Measurements from ENCODE around the gene TGFA. TPM values are rescaled to one million over a fixed set of nuclear protein-coding genes. Genes with fewer than 3 reads are reported as not detected.

Gene TGFA
- total and polyA plus RNA-seq, 11 donors: 0.50 to 4.9 (median 1.0) TPM

DNA sequence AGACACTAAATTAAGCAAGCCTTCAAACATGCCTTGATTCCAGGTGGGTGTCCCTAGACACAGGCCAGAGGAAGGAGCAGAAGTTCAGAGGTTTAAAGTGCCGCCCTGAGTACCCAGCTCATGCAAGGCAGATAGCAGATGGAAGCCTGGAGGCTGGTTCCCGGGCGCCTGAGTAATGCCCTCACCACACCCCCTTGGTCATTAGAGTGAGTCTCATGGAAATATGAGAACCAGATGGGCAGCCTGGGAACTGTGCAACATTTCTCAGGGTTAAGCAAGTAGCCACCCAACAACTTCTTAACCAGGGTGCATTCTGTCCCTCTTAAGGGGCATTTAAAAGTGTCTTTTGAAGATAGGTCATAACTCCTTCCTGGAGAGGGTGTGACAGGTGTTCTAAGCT is 44.1 kb downstream of the TGFA start:
- intact Hi-C loops (cut with DNase I): no loop called here
- H3K4me3 ChIP-seq: no peak overlapping the region
- H3K9me3 ChIP-seq: no peaks in the 10 kb centered on the region
- no peak for DNase-seq
- no peak for ATAC-seq
- TF ChIP-seq, protein P1, sequence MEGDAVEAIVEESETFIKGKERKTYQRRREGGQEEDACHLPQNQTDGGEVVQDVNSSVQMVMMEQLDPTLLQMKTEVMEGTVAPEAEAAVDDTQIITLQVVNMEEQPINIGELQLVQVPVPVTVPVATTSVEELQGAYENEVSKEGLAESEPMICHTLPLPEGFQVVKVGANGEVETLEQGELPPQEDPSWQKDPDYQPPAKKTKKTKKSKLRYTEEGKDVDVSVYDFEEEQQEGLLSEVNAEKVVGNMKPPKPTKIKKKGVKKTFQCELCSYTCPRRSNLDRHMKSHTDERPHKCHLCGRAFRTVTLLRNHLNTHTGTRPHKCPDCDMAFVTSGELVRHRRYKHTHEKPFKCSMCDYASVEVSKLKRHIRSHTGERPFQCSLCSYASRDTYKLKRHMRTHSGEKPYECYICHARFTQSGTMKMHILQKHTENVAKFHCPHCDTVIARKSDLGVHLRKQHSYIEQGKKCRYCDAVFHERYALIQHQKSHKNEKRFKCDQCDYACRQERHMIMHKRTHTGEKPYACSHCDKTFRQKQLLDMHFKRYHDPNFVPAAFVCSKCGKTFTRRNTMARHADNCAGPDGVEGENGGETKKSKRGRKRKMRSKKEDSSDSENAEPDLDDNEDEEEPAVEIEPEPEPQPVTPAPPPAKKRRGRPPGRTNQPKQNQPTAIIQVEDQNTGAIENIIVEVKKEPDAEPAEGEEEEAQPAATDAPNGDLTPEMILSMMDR (IDR thresholded peaks at IDR 0.05): no peak
- TF ChIP-seq POLR2A (IDR thresholded peaks at IDR 0.05): no peak
- 58 to 83% (median 74%) methylated on average over 3 of the region's 3 CpGs for WGBS, 4 donors
- H3K27me3 ChIP-seq: no peaks in the 10 kb centered on the region
- H3K36me3 ChIP-seq: no peaks in the 10 kb centered on the region
- H3K4me1 ChIP-seq: peaks cover 0 to 12% (median 0%) of the 10 kb centered on the region in 12 donors
- no peak overlapping the region for H3K27ac ChIP-seq

DNA sequence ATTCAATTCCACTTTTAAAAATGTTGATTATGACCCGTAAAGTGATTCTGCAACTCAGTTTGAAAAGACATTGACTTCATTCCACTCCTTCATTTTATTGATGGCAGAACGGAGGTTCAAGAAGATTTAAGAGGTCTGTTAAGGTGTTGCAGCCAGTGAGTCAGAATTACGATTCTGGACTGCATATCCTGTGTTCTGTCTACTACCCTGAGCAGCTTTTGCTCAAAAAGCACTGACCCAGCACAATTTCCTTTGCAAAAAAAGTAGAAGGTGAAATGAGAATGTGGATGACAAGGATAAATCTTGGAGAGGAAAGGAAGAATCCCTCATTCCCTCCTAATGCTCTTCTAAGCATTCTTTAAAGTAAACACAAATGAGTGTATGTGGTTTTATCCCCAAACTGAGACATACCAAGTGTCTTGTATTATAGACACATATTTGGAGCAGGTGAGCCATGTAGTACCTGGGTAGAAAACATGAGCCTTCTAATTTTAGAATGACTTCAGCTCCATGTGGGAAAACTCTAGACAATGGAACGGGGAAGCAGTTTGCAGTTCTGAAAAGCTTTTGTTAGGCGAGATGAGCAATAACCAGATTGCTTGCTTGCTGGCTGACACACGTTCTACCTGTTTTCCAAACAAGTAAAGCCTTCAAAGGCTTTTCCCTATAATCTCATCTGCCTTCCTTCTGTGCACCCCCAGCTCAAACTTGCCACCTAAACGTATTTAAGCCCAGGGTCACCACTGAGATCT is 44.7 kb downstream of the TGFA start:
- H3K27me3 ChIP-seq: no peaks in the 10 kb centered on the region
- H3K4me3 ChIP-seq: no peak overlapping the region
- no peaks in the 10 kb centered on the region for H3K9me3 ChIP-seq
- H3K27ac ChIP-seq: no peak overlapping the region
- ATAC-seq (no peak), DNase-seq (no peak)
- intact Hi-C loops (cut with DNase I): no loop called here
- peaks cover 0 to 12% (median 0%) of the 10 kb centered on the region in 12 donors for H3K4me1 ChIP-seq
- no peak for TF ChIP-seq POLR2A (IDR thresholded peaks at IDR 0.05)
- TF ChIP-seq, protein P1 (IDR thresholded peaks at IDR 0.05): no peak
- 68 to 76% (median 70%) methylated on average over 7 of the region's 7 CpGs for WGBS, 4 donors
- H3K36me3 ChIP-seq: no peaks in the 10 kb centered on the region

DNA sequence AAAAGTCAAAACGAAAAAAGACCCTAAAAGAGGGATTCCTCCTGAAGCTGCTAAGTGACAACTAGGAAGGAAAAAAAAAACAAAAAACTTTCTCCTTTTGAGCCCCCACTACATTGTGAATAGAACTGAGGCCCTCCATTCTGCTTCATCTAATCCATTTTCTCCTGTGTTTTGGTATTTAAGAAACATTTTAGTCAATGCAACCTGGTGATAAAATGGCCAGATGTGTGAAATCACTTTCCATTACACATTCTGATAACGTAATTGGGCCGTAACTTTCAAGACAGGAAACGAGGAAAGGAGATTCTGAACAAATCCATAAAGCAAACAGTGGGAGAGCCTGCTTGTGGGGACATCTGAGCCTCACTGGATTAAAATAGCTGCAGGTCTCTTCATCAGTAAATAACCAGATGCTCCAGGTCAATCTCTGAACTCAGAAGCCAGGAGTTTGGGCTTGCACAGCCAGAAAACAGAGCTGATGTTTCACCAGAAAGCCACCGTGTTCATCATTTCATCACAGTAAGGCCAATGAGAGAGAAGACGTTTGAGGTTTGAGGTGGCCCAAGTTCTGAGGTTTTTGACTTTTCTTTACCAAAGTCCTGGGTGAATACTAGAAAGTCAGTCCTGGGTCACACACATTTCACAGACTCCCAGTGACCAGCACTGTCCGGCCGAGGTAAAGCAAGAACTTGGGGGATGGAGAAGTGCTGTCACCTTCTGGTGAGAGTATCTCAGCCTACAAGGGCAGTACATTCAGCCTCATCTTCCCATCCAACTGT is 47.8 kb downstream of the TGFA start:
- no peak overlapping the region for H3K27ac ChIP-seq
- H3K4me3 ChIP-seq: no peak overlapping the region
- peaks cover 0 to 6% (median 0%) of the 10 kb centered on the region in 9 donors for H3K27me3 ChIP-seq
- no peaks in the 10 kb centered on the region for H3K9me3 ChIP-seq
- DNase-seq (no peak), ATAC-seq (no peak)
- no peak for TF ChIP-seq POLR2A (IDR thresholded peaks at IDR 0.05)
- TF ChIP-seq, protein P1 (IDR thresholded peaks at IDR 0.05): no peak
- no peaks in the 10 kb centered on the region for H3K36me3 ChIP-seq
- 66 to 74% (median 71%) methylated on average over 8 of the region's 8 CpGs for WGBS, 4 donors
- H3K4me1 ChIP-seq: peaks cover 0 to 8% (median 0%) of the 10 kb centered on the region in 12 donors
- intact Hi-C loops (cut with DNase I): no loop called here

DNA sequence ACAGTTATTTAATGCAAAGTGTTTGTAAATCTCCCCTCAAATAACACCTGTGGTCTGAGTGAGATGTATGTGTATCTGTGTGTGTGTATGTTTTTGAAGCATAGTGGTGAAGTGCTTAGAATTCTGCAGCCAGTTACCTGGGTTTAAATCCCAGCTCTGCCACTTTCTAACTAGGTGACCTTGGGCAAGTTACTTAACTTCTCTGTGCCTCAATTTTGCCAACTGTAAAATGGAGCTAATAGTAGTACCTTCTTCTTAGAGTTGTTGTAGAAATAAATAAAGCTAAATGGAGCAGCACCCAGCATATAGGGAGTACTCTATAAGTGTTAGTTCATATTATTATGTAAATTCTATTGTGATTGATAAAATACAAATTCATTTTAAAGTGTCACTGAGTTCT is 48.9 kb downstream of the TGFA start:
- TF ChIP-seq, protein P1 (IDR thresholded peaks at IDR 0.05): no peak
- TF ChIP-seq POLR2A (IDR thresholded peaks at IDR 0.05): no peak

More for the DNA sequence above, 48.9 kb downstream of the TGFA start:
- DNase-seq (no peak), ATAC-seq (no peak)
- Histone ChIP-seq H3K9me3 (no peaks in the 10 kb centered on the region), H3K27ac (no peak overlapping the region), H3K4me3 (no peak overlapping the region), H3K36me3 (no peaks in the 10 kb centered on the region), H3K27me3 (peaks cover 0 to 6% (median 0%) of the 10 kb centered on the region in 9 donors), H3K4me1 (no peaks in the 10 kb centered on the region)
- intact Hi-C loops (cut with DNase I): no loop called here

Data from heart left ventricle (tissue), 16 donors.